B cell (primary cell): ENCODE measurements around the gene NSG1.

Experiments used
- CTCF ChIP-seq: fragments of 200-600 bp; IDR thresholded peaks from one replicate; pipeline ENCODE4 v1.8.0; 2022; ENCODE audit warnings: antibody characterized with exemption, mild to moderate bottlenecking
- EZH2 ChIP-seq: IDR thresholded peaks from 2 replicates; pipeline ENCODE4 v1.6.1; 2012; ENCODE audit warnings: borderline replicate concordance, low read depth, mild to moderate bottlenecking, moderate library complexity, low read length; ENCODE audit not compliant: insufficient read depth, poor library complexity, severe bottlenecking

GRCh38 chr4:4422856-4423499 lies 36.1 kb downstream of the NSG1 start:
- no peak for TF ChIP-seq CTCF
- no peak for TF ChIP-seq EZH2
